Posterior cingulate gyrus (tissue), 11 donors: ENCODE measurements around the gene APOBEC3F.

ENCODE experiments used
- DNase-seq, 10 donors: peaks; one replicate each; pipeline versions ENCODE4 v3.0.0 to v3.0.0-alpha.2; 2020 to 2021; ENCODE audit warnings: mixed read lengths in 3 of 10
- intact Hi-C: fragments of 100-400 bp; cut with DNase I; formaldehyde crosslinking; loops from one replicate; pipeline ENCODE4 v1.15.1; 2023

The APOBEC3F gene

GRCh38 chr22:39087881-39088684 lies 47.4 kb downstream of the APOBEC3F start:
- intact Hi-C loops, result no loop called here

GRCh38 chr22:39088685-39089032 lies 48.0 kb downstream of the APOBEC3F start:
- intact Hi-C loops, result no loop called here
- peak in 2 of 10 donors; percentile 42 to 68 for DNase-seq

More at GRCh38 chr22:39087881-39088684, 47.4 kb downstream of the APOBEC3F start:
- DNase-seq, result peak in 2 of 10 donors; percentile 26 to 43

- intact Hi-C loops, result no loop called here
- no peak for DNase-seq
These were observed 49.3 kb downstream of the APOBEC3F start for GRCh38 chr22:39089928-39090327.

GRCh38 chr22:39090426-39091064 lies 49.9 kb downstream of the APOBEC3F start:
- intact Hi-C loops, result no loop called here
- peak in 2 of 10 donors; percentile 46 to 84 for DNase-seq

GRCh38 chr22:39091126-39092081 lies 50.7 kb downstream of the APOBEC3F start:
- peak in 2 of 10 donors; percentile 42 to 74 for DNase-seq
- intact Hi-C loops, result no loop called here

GRCh38 chr22:39092111-39092862 lies 51.6 kb downstream of the APOBEC3F start:
- intact Hi-C loops, result no loop called here
- DNase-seq, result peak in 2 of 10 donors; percentile 20 to 53

- intact Hi-C loops, result no loop called here
- DNase-seq, result peak in 1 of 10 donors; percentile 41
These were observed 54.2 kb downstream of the APOBEC3F start for GRCh38 chr22:39094717-39095389.

- no peak for DNase-seq
- intact Hi-C loops, result no loop called here
These were observed 55.3 kb downstream of the APOBEC3F start for GRCh38 chr22:39095971-39096370.

- intact Hi-C loops, result no loop called here
- peak in 1 of 10 donors; percentile 33 for DNase-seq
These were observed 56.7 kb downstream of the APOBEC3F start, which contains the start of gene APOBEC3H for GRCh38 chr22:39097098-39098020. APOBEC3H (plus strand) TSS chr22:39097244; CDS start chr22:39100279, 3,035 bp downstream.

GRCh38 chr22:39098026-39098425 lies 57.4 kb downstream of the APOBEC3F start:
- peak in 1 of 10 donors; percentile 53 for DNase-seq
- intact Hi-C loops, result no loop called here

GRCh38 chr22:39098576-39098975 lies 57.9 kb downstream of the APOBEC3F start:
- intact Hi-C loops, result no loop called here
- peak in 1 of 10 donors; percentile 46 for DNase-seq

GRCh38 chr22:39101226-39101625 lies 60.6 kb downstream of the APOBEC3F start:
- DNase-seq, result peak in 1 of 10 donors; percentile 71
- intact Hi-C loops, result no loop called here

GRCh38 chr22:39103431-39103830 lies 62.8 kb downstream of the APOBEC3F start:
- intact Hi-C loops, result no loop called here
- DNase-seq, result no peak
